LNCAP (cell line): Measurements from ENCODE around the gene IGF2R.

Experiments used
- TF ChIP-seq, protein P1 (sequence below): fragments of 450-650 bp; IDR thresholded peaks from 2 replicates; pipeline ENCODE4 v1.5.1; 2017; ENCODE audit warnings: mild to moderate bottlenecking

IGF2R gene

GRCh38 chr6:160005211-160005610 is 36.3 kb downstream of the IGF2R start:
- TF ChIP-seq, protein P1, sequence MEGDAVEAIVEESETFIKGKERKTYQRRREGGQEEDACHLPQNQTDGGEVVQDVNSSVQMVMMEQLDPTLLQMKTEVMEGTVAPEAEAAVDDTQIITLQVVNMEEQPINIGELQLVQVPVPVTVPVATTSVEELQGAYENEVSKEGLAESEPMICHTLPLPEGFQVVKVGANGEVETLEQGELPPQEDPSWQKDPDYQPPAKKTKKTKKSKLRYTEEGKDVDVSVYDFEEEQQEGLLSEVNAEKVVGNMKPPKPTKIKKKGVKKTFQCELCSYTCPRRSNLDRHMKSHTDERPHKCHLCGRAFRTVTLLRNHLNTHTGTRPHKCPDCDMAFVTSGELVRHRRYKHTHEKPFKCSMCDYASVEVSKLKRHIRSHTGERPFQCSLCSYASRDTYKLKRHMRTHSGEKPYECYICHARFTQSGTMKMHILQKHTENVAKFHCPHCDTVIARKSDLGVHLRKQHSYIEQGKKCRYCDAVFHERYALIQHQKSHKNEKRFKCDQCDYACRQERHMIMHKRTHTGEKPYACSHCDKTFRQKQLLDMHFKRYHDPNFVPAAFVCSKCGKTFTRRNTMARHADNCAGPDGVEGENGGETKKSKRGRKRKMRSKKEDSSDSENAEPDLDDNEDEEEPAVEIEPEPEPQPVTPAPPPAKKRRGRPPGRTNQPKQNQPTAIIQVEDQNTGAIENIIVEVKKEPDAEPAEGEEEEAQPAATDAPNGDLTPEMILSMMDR: no peak

DNA sequence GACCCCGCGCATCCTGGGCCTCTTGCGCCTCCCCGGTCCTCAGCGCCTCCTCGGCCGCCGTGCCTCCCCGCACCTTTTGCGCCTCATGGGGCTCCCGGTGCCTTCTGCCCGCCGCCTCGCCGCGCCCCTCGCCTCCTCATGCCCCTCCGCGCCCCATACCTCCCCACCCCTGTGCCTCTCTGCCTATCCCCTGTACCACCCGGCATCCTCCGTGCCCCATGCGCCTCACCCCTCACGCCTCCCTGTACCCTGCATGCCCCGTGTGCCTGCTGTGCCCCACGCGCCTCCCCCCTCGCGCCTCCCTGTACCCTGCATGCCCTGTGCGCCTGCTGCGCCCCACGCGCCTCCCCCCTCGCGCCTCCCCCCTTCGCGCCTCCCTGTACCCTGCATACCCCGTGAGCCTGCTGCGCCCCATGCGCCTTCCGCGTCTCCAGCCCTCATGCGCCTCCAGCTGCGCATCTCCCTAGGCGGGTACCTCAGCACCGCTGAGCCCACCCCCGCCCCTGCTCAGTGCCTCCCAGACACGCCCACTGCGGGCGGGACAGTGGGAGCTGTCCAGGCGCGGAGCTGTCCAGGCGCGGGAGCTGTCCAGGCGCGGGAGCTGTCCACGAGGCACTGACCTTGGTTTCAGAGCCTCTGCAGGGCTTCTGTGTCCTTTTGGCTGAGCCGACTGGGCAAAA is 37.1 kb downstream of the IGF2R start:
- TF ChIP-seq, protein P1: no peak

GRCh38 chr6:160007145-160007544 is 38.3 kb downstream of the IGF2R start:
- TF ChIP-seq, protein P1: no peak

DNA sequence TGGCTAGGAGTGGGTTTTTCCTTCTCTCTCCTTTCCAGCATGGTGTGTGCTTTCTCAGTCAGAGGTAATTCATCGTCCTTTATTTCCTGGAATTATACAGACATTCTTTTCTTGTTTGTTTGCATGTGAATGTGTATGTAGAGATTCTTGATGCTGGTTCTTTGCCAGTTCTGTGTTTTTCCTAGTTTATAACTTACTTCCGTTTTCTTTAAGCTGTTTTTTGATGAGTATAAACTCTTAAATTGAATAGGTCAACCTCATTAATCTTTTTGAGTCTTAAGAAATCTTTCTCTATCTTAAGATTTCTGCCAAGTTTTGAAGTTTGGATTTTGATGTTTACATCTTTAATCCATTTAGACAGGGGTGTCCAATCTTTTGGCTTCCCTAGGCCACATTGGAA is 38.7 kb downstream of the IGF2R start:
- TF ChIP-seq, protein P1: no peak

- TF ChIP-seq, protein P1: no peak
Measured at GRCh38 chr6:160010067-160010466, 41.2 kb downstream of the IGF2R start.

GRCh38 chr6:160013987-160014868 is 45.3 kb downstream of the IGF2R start:
- TF ChIP-seq, protein P1: no peak

- TF ChIP-seq, protein P1: no peak
Measured at GRCh38 chr6:160014869-160015182, 45.9 kb downstream of the IGF2R start.
